ENCODE measurements around the gene HOTAIR. TPM values are rescaled to one million over a fixed set of nuclear protein-coding genes. Genes with fewer than 3 reads are reported as not detected.

HOTAIR gene
- polyA plus RNA-seq, 3 donors, result 1.5 to 3.6 (median 1.6) TPM

DNA sequence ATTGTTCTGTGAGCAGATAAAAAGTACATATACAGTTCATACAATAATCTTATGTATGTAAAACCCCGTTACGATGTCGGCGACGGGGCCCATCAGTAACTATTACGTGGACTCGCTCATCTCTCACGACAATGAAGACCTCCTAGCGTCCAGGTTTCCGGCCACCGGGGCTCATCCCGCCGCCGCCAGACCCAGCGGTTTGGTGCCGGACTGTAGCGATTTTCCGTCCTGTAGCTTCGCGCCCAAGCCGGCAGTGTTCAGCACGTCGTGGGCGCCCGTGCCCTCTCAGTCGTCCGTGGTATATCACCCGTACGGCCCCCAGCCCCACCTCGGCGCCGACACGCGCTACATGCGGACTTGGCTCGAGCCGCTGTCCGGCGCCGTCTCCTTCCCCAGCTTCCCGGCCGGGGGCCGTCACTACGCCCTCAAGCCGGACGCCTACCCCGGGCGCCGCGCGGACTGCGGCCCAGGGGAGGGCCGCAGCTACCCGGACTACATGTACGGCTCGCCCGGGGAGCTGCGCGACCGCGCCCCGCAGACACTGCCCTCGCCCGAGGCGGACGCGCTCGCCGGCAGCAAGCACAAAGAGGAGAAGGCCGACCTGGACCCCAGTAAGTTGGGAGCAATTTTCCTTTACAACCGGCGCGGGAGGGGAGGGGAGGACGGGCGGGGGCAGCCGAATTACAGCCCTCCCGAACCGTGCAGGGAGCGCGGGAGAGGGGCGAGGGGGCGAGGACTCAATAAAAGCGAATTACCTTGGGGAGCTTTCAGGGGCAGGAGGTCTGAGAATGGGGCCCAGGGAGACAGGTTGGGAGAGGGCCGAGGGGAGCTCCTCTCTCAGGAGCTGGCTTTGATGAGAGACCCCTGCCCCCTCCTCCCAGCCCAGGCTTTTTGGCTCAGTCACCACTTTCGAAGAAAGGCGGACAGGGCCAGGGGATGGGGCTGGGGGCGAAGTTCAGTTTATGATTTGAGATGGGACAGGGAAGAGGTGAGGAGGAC, 25.7 kb upstream of the HOTAIR start, which contains the start of gene HOXC9:
Gene HOXC9, plus strand, starts transcription at position 46 of the 999 bp plus-strand sequence. Its CDS starts 28 bp downstream, at position 74.
- DNase-seq, result no peak

DNA sequence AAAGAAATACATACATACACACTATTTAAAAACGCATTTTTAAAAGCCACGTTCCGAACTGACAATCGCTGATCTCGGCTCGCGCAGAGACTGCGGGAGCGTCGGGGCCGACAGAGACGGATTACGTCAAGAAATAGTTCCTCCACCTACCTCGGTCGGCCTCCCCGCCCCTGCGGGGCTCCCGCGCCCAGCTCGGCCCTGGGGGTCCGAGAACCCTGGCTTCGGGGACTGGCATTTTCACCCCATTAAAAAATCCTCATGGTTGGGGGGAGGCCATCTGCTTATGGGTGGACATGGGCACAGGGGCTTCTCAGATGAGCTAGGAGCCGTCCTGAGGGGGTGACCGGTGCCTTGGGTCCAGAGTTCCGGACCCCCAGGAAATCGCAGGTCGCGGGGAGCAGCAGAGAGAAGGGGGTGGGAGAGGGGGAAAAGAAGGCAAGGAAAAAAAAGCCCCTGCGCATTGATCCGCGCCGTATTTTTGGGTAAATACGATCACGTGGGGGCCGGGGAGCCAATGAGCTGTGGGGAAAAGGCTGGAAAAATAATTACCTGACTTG, 24.9 kb upstream of the HOTAIR start:
- peak; percentile 88 for DNase-seq

DNA sequence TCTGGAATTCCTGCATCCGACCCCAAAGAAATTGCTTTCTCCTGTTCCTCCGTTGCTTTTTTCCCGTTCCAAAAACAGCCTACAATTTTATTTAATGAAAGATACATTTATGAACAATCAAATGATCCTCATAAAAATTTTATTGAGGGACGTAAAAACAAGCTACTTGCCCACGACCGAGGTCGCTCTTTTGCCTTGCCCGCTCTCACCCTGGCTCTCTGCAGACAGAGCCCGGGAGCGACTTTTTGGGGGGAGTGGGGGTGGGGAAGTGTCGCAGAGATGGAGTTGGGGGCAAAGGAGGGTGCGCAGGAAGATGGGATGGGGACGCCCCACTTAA, 24.1 kb upstream of the HOTAIR start:
- DNase-seq, result no peak

DNA sequence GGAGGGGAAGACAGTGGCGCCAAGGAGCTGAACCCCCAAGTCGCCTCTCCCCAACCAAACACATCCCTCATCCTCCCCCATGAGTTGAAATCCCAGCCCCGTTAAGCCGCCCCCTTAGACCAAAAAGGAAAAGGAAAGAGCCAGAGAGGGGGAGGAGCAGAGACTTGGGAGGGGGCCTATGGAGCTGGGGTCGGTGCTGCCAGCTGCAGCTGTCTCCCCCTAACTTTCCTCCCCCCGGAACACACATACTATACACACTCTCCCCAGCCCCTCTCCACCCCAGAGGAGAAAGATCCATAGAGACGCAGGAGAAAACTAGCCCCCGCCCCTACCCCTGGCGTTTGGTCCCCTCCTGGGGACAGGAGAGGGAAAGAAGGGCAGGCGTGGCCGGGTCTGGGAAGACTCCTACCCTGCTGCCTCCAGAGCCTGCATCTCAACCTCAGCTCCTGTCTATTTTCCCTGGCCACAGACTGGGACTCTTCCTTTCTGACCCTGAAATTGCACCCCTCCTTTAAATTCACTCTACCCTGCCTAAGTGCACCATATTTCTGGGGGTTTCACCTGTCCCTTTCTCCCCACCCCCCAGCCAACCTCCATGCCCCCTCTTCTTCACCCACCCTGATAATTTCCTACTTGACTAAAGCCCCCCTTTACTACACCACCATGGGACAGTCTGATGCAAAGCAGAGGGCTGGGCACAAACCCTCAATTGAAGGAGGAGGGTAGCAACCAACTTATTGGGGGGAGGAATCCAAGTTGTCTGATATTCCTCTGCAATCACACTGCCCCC, 23.6 kb upstream of the HOTAIR start:
- DNase-seq, result no peak

DNA sequence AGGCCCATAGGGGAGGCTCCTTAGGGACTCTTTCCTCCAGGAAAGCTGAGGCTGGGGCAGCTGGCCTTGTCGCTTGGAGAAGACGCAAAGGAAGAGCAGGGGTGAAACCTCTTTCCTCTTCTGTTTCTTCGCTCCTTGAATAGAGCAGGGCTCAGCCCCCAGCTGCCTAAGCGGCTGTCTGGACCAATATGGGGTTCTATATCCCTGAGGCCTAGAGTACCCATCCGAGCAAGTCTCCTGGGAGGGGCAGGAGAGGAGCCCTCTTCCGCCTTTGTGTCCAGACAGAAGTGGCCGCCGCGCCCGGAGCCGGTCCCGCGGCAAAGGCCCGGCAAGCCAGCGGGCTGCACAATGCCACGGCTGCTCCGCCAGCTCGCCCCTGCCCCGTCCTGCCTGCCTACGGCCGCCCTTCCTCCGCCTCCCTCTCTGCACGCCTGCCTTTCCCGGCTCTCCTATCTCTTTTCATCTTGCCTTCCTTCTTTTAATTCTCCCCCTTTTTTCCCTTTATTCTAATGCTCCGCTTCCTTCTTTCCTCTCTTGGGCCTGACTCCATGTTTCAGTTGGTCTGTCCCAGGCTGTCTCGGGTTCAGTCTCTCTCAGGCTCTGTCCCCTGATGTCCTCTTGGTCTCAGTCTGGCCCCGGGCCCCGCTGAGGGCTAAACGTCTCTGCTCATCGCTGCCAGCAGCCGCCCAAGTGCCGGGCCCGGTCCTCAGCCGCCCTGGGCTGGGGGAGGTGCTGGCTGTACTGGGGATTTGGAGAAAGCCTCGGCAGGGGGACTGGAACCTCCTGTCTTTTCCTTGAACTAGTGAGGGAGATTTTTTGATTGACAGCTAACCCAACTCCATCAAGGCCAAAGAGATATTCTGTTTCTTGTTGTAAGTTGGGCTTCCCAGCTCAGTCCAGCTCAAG, 22.7 kb upstream of the HOTAIR start:
- DNase-seq, result no peak

DNA sequence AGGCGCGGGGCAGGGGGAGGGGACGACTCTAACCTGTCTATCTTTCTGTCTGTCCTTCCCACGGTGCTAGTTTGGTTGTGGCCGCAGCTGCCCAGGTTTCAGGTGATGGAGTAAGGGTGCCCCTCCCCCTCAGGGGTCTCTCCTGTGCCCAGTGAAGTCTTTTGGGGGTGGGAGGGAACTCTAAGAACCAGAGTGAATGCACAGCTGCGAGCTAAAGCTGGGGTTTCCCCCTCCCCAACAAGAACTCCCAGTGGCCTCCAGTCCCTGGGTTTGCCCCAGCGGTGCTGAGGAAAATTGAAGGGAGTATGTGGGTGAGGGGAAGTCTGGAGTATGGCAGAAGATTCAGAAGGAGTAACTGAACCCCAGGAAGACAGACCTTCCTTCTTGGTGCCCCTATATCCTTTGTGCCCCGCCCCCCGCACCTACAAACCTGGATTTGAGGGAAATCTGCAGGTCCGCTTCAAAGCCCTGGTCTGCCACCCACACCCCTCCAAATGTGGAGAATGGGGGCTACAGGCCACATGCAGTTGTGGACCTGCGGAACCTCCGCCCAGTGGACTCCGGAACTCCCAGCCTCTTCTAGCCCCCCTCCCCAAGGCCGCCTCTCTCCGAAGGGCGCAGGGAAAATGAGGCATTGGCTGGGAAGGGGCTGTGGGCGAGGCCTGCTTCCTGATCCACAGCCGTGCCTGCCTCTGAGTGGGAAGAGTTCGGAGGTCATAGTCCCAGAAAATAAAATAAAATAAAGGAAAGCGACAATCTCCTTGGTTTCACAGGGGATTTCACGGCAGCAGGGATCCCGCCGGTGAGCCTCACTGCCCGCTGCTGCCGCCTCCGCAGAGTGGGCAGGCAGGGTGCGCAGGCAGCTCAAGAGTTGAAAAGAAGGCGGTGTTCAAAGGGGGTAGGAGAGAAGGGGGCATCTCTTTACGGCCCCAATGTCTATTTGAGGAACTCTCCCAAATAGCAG, 21.8 kb upstream of the HOTAIR start:
- no peak for DNase-seq

DNA sequence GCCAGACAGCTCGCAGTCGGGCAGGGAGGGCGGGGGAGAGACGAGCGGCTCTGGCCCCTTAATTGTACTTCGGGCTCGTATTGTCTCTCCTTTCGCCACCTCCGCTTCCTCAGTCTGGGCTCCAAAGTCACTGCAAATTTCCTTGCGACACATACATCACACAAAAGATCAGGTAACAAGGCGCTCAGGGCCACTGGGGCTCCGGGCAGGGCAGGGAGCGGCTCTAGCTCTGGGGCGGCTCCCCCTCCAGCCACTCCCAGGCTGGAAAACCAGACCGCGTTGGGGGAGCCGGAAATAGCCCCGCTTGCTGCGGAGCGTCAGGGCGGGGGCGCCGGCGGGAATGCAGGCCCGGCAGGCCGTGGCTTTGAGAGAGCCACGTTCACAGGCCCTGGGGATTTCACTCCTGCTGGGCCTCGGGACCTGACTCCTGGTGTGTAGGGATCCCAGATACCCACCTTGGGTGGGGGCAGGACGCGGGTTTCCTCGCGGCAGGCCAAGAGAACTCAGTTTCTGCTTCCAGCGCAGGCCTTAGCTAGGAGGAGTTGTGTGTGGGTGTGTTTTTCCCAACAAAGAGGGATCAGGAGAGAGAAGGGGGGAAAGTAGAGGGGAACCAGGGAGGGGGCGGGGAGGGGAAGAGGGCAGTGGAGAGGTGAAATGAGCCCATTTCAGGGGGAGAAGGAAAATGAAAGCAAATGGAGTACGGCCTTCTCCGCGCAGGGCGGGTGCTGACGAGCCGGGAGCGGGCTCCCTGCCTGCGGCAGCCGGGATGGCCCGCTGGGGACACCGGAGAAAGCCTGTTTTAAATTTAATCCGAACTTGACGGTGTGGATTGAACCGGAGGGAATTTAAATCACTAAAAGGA, 20.9 kb upstream of the HOTAIR start:
- DNase-seq, result no peak

DNA sequence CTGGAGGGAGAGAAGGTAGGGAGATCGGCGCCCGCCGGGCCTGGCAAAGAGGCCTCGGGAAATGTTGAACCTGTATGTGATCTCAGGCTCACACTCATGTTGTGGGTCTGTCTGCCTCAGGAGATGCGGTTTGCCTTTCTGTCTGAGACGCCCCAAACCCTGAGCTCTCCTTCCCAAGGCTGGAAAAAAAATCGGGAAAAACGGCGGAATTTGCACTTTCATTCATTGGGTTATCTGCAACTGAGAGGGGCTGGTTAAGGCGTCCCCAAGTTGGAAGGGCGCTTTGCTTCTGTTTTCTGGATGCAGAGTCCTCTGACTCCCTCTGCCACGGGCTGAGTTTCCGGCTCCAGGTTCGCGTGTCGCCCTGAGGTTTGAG, 20.2 kb upstream of the HOTAIR start:
- DNase-seq, result no peak

DNA sequence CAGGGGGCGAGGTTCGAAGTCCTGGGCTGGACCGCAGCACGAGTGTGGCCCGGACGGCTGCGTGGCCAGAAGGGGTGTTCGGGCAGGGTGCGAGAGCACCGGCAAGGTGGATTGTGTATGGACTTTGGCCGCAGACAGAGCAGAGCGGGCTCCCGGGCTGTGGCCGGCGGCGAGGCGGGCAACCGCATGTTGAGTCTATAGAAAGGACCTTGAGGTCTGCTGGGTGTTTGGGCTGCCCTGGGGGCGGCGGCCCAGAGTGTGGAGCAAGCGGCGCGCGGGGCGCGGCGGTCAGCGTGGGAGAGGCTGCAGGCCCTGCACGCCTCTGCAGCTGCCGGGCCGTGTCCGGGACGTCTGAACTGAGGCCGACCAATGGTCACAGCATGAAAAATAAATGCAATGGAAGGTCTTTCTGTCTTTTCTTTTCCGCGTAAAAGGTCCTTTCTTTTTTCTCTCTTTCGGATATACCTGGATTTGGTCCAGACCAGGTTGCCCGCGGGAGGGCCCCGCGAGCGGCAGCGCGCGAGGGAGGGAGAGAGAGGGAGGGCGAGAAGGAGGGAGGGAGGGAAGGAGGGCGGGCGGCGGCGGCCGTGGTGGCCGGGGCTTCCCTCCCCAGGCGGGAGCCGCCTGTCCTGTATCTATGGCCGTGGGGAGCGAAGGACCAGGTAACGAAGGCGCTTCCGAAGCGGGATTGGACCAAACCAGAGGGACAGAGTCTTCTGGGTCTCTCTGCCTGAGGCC, 19.7 kb upstream of the HOTAIR start:
- no peak for DNase-seq

DNA sequence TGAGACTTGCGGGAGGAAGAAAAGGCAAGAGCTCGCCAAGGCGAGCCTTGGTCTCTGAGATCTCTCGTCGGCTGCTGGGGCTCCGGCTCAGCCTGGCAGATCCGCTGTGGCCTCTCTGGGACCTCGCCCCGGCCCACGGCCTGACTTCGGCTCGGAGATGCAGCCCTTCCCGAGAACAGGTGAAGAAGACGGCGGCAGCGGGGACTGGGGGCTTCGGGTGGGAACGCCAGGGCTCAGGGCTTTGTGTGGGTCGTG, 19.2 kb upstream of the HOTAIR start:
- no peak for DNase-seq

DNA sequence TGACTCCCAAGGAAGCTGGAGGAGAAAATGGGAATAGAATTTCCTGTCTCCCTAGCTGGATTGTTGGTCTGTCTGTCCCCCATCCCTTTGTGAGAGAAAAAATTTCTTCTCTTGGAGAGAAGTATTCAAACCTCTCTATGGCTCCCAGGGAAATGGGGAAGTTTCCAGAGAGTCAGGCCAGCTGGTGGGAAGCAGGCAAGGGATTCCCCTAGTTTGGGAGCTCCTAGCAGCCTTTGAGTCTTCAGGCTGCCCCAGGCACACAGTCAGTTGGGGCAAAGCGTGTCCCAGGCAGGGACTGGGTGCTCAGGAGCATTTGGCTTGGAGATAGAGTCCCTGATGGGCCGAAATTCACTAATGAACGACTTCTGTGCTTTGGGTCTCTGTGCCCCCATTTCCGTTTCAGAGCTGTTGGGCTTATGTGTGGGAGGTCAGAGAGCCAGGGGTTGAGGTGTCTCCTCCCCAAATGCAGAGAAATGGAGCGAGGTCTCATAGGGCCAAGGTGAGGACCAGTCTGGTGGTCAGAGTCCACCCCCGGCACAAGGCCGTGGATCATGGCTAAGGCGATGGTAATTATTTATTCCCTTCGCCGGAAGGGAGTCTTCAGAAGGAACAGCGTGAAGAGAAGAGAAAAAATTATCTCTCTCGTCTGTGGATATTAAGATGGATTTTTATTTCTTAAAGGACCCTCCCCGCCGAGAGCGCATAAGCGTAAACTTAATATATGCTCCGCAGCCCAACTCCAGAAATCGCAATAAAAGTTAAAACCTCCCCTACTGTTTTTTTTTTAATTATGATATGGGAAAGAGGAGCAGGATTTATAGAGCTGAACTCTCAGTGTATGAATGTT, 18.6 kb upstream of the HOTAIR start:
- no peak for DNase-seq

DNA sequence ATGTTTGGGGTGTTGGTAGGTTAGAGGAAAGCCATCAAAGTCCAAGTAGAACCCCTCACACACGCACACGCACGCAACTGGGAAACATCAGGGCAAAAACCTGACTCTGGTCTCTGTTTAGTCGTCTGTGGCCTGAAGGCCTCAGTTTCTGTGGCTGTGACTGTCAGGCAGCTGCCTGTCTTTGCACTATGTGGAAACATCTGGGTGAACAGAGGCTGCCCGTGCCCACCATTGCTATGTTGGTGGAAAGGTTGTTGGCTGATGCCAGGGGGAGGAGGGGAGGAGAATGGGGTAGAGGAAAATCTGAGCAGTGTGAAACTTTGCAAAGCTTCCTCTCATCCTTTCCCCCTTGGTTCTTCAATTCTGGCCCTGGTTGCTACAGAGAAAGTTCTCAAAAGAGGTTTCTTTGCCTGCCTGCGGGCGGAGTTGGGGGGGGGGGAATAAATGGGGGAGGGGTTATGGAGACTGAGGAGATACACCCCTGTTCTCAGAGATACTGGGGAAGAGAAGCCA, 17.7 kb upstream of the HOTAIR start:
- DNase-seq, result no peak

DNA sequence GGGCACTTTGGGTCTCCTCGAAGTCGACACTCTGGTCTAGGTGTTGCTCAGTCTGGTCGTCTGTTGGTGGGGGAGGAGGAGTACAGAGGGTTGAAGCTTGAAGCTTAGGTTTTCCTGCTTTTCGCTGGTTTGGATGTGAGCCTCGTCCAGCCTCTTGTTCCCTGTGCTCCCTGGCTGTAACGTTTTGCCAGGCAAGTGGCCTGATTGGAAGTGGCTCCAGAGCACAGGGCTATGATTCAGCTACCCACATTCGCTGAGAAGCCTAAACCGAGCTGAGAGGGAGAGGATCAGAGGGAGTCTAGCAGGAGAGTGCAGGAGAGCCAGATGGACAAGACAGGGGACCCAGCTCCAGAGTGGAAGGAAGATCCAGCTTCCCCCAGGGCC, 16.3 kb upstream of the HOTAIR start:
- no peak for DNase-seq

DNA sequence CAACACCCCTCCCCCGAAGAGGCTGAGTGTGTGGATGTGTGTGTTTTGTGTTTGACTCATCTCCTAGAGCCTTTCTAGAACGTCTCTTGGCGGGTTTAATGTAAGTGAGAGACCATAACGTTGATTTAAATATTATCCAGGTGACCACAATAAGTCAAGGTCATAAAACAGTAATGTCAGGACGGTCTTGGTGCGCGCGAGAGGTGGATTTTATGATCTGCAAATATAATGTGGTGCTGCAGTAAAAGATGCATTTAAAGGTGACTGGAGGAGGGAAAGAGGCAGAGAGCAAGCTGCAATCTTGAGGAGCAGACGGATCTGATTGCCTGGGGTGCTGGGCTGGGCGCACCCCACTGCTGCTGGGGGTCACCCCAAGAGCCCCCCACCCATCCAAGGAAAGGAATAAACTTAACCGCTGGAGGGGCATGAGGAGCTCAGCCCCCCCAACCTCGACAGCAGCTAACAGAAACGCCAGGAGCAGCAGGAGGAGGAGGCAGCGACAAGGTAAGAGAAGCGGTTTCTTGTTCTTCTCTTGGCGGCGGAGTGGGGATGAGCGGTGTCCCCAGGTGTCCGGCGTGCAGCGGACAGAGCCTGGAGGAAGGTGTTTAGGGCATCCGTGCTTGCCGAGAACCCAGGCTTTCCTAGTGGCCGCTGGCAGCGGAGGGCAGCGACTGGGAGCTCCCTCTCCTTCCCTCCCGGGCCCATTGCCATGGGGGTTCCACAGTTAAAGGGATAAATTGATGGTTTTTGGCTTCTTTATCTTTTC, 15.7 kb upstream of the HOTAIR start:
- DNase-seq, result no peak

DNA sequence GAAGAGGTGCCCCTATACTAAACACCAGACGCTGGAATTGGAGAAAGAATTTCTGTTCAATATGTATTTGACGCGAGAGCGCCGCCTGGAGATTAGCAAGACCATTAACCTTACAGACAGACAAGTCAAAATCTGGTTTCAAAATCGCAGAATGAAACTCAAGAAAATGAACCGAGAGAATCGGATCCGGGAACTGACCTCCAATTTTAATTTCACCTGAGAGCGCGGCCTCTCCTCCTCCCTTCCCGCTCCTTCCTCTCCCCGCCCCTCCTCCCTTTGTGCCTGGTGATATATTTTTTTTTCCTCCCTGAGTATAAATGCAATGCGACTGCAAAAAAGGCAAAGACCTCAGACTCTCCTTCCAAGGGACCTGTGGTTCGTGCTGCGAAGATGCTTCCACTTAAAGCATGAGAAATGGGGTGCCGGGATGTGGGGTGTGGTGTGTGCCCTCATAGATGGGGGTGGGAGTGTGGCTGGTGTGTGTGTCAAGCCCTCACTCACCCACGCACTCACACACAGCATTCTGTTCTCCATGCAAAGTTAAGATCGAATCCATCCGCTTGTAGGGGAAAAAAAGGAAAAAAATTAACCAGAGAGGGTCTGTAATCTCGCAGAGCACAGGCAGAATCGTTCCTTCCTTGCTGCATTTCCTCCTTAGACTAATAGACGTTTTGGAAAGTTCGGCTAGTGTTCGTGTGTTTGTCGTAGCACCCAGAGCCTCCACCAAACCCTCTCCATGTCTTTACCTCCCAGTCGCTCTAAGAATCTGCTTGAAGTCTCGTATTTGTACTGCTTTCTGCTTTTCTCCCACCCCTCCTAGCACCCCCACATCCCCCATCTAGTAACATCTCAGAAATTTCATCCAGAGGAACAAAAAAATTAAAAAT, 14.7 kb upstream of the HOTAIR start:
- no peak for DNase-seq
